ENCODE measurements around the gene RBMS2. TPM values are rescaled to one million over a fixed set of nuclear protein-coding genes. Genes with fewer than 3 reads are reported as not detected.
"Not testable (repeated sequence)": the region's sequence is repeated elsewhere in the genome, so short reads cannot be mapped to it uniquely, and the experiment has no call there.

Gene RBMS2
- total RNA-seq, 1 experiment from 2014 or later, result 7.1 TPM

GRCh38 chr12:56517854-56518253, 3.8 kb upstream of the RBMS2 start:
- DNase-seq (ENCODE audit: low spot score), result peak; percentile 73

GRCh38 chr12:56518570-56518969, 3.0 kb upstream of the RBMS2 start:
- peak; percentile 69 for DNase-seq (ENCODE audit: low spot score)

DNA sequence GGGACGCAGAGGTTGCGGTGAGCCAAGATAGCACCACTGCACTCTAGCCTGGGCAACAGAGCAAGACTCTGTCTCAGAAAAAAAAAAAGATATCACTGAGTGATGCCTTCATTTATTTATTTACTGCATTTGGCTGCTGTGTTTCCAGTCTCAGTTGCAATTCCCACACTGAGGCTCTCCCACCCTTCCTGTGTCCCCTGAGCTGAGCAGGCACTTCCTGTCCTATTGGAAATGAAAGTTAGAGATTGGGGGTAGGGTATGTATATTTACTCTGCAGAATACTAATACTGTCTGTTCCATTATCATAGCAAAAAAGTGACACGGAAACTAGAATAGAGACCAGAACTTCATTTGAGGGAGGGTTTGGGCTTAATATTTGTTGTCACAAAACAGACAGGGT, 1.6 kb upstream of the RBMS2 start:
- no peak for DNase-seq (ENCODE audit: low spot score)

- no peak for DNase-seq (ENCODE audit: low spot score)
Observed at GRCh38 chr12:56520506-56520905, 1.1 kb upstream of the RBMS2 start.

GRCh38 chr12:56521209-56521589, 421 bp upstream of the RBMS2 start:
- DNase-seq (ENCODE audit: low spot score), result no peak

DNA sequence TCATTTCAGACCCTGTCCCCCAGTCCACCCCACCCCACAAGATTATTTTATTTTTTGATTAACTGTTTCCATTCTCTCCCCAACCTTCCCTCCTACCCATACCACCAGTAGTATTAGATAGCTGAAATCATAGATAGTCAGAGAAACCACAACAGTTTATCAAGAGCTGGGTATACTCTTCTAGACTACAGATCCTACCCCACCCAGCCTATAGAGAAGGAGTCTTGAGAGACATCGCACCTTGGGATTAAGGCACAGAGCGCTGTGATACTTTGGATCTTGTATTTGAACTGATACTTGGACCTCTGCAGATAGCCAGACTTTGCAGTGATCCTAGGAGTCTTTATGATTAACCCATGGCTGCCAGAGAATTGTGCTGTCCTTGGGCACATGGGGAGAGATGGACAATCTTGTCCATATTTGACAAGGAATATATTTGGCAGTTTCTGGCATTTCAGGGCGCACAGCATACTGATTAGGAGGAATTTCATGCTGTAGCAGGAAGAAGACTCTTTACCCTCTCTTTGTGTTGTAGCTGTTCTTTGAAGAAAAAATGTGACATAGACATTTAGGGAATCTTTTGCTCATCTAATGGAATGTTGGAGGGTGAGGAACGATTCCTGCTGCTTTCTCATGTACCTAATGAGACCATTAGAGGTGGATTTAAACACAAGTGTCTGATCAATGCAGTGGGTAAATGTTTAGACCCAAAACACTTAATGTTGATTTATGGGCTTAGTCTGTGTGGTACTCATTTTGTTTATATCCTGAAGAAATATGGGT, 982 bp downstream of the RBMS2 start:
- DNase-seq (ENCODE audit: low spot score), result peak; percentile 61

DNA sequence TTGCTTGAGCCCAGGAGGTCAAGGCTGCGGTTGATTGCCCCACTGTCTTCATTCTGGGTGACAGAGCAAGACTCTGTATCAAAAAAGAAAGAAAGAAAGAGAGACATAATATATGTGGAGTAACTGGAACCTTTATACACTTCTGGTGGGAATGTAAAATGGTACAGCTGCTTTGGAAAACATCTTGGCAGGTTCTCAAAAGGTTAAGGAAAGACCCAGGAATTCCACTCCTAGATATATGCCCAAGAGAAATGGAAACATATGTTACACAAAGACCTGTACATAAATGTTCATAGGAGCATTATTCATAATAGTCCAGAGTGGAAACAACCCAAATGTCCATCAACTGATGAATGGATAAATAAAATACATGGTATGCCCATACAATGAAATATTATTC, 7.2 kb downstream of the RBMS2 start:
- no peak for DNase-seq (ENCODE audit: low spot score)

GRCh38 chr12:56529656-56530055, 8.0 kb downstream of the RBMS2 start:
- no peak for DNase-seq (ENCODE audit: low spot score)

GRCh38 chr12:56530390-56531055, 8.9 kb downstream of the RBMS2 start:
- no peak for DNase-seq (ENCODE audit: low spot score)

DNA sequence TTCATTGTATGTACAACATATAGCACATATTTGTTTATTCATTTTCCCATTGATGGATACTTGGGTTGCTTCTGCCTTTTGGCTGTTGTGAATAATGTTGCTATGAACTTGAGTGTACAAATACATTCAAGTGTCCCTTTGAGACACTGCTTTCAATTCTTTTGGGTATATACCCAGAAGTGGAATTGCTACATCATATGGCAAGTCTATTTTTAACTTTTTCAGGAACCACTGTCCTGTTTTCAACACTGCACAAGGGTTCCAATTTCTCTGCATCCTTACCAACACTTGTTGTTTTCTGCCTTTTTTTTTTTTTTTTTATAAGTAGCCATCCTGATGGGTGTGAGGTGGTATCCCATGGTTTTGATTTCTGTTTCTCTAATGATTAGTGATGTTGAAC, 15.9 kb downstream of the RBMS2 start:
- DNase-seq (ENCODE audit: low spot score), result no peak

DNA sequence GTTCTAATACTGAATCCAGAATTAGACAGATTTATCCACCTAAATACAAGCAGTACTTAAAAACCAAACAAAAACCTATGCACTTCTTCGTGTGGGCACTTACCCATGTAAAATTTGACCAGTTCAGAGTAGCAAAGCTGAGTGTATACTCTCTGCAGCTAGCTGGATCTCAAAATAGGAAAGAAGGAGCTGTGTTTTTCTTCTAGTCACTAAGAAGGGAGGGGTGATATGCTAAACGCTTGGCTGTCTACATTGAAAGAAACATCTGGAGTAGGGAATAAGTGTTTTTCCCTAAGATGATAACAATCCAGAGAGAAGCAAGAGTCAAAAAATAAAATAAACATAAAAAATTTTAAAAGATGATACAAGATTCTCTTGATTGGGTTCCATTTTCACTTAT, 20.0 kb downstream of the RBMS2 start:
- no peak for DNase-seq (ENCODE audit: low spot score)

- no peak for DNase-seq (ENCODE audit: low spot score)
Observed at GRCh38 chr12:56542164-56542563, 20.5 kb downstream of the RBMS2 start.

- DNase-seq (ENCODE audit: low spot score), result no peak
Observed at GRCh38 chr12:56545023-56545604, 23.5 kb downstream of the RBMS2 start.

DNA sequence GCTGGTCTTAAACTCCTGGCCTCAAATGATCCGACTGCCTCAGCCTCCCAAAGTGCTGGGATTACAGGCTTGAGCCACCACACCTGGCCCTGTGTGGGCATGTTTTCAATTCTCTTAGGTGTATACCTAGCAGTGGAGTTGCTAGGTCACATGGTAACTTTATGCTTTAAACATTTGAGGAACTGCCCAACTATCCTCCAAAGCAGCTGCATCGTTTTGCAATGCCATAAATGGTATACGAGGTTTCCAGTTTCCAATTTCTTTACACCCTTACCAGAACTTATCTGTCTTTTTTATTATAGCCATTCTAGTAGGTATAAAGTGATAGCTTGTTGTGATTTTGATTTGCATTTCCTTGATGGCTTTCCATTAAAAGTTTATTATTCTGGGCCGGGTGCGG, 25.1 kb downstream of the RBMS2 start:
- no peak for DNase-seq (ENCODE audit: low spot score)

DNA sequence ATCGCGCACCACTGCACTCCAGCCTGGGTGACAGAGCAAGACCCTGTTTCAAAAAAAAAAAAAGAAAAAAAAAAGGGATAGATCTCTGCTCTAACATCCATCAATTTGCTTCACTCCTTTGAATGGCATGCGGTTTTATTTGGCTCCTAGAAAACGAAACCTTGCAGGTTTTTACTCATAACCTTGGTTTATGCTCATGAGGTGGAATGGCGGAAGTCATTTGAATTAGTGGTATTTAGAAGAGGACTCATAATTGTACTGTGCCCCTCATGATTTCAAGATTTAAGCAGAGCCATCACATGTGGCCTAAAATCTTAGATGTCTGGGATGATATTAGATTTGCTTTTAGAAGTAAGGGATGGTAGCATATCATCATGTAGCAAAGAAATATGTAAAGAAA, 29.4 kb downstream of the RBMS2 start:
- DNase-seq (ENCODE audit: low spot score), result no peak

DNA sequence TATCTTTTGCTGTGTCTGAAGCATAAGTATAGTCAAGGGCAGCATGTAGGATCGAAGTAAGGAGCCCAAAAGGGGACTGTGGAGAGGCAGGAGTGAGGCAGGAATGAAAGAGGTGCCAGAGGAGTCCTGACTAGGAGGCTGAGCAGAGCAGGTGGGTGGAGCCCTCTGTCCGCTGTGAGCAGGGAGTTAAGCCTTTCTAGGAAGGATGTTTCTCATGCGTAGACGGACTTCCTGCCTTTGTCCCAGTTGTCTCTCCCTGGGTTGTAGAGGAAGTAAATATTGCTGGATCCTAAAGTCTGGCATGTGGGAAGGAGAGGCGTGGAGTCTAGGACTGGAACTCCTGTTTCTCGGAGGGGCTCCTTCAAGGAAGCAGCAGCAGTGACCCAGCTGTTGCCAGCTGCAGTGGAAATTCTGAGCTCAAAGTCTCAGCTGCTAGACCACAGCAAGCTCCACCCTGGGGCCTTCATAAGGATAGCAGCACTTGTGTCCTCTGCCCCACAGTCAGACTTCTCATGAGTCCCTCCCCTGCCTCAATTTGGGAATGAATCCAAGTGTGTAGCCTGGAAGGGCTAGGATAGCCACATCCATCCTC, 44.0 kb downstream of the RBMS2 start:
- DNase-seq (ENCODE audit: low spot score), result peak; percentile 86

GRCh38 chr12:56568146-56568545, 46.5 kb downstream of the RBMS2 start:
- no peak for DNase-seq (ENCODE audit: low spot score)

GRCh38 chr12:56571121-56571520, 49.5 kb downstream of the RBMS2 start:
- DNase-seq (ENCODE audit: low spot score), result no peak

GRCh38 chr12:56572288-56572687, 50.7 kb downstream of the RBMS2 start:
- DNase-seq (ENCODE audit: low spot score), result no peak

- DNase-seq (ENCODE audit: low spot score), result no peak
Observed at GRCh38 chr12:56574210-56574609, 52.6 kb downstream of the RBMS2 start.

DNA sequence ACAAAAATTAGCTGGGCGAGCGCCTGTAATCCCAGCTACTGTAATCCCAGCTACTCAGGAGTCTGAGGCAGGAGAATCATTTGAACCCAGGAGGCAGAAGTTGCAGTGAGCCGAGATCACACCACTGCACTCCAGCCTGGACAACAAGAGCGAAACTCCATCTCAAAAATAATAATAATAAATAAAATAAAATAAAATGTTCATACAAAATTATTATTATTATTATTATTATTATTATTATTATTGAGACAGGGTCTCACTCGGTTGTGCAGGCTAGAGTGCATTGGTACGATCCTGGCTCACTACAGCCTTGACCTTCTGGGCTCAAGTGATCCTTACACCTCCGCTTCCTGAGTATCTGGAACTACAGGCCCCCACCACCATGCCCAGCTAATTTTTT, 55.6 kb downstream of the RBMS2 start:
- not testable (repeated sequence) for DNase-seq (ENCODE audit: low spot score)

DNA sequence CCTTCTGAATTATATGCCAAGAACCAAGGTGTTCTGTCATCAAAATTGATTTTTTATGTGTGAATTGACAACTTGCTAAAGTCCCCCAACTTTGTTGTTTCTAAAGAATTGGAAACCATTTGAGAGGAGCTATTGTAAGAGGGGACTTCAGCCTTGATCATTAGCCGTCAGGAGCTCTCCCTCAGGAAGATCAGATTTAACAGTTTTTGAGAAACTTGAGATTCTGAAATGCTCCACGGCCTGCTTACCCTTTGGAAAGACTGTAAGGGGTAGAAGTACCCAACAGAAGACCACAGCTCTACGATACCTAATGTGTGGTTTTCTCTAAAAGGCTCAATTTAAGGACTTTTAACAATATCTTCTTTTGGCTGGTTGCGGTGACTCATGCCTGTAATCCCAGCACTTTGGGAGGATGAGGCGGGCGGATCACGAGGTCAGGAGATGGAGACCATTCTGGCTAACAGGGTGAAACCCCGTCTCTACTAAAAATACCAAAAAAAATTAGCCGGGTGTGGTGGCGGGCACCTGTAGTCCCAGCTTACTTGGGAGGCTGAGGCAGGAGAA, 57.4 kb downstream of the RBMS2 start:
- no peak for DNase-seq (ENCODE audit: low spot score)
